Activated CD4-positive, alpha-beta T cell treated with anti-CD3 and anti-CD28 coated beads, Interleukin-2, amount 10 ng/mL, durations not matched to agents 7 days and 5 days (primary cell): Measurements from ENCODE around the gene EXOC6B. TPM values are rescaled to one million over a fixed set of nuclear protein-coding genes. Genes with fewer than 3 reads are reported as not detected.
A peak's percentile ranks its signal among the peaks of the same experiment; 100 is the strongest.

Experiments
- CTCF ChIA-PET: fragments of 350-600 bp; sonication (Branson Sonifier 250); formaldehyde crosslinking; loops from one replicate; lab custom pipeline; 2021; ENCODE audit warnings: antibody characterized with exemption; lab: Charles Lee
- POLR2A ChIA-PET: fragments of 350-600 bp; sonication (Branson Sonifier 250); formaldehyde crosslinking; loops from one replicate; lab custom pipeline; 2021; ENCODE audit warnings: antibody characterized with exemption; lab: Charles Lee
- DNase-seq: peaks from one replicate; pipeline ENCODE4 v3.0.0-alpha.2; 2020
- H3K27ac Mint-ChIP-seq: one replicate; pipeline ENCODE4 v1.8.0; 2021; ENCODE audit warnings: mild to moderate bottlenecking, moderate library complexity, mixed read lengths
- H3K27me3 Mint-ChIP-seq: one replicate; pipeline ENCODE4 v1.8.0; 2021; ENCODE audit warnings: mixed read lengths
- H3K36me3 Mint-ChIP-seq: one replicate; pipeline ENCODE4 v1.8.0; 2021; ENCODE audit warnings: low read depth, mixed read lengths
- H3K4me1 Mint-ChIP-seq: one replicate; pipeline ENCODE4 v1.8.0; 2021; ENCODE audit warnings: mixed read lengths
- H3K4me3 Mint-ChIP-seq: one replicate; pipeline ENCODE4 v1.8.0; 2021; ENCODE audit warnings: mild to moderate bottlenecking, moderate library complexity, mixed read lengths
- H3K9me3 Mint-ChIP-seq: one replicate; pipeline ENCODE4 v1.8.0; 2021; ENCODE audit warnings: mixed read lengths
- total RNA-seq, 2 experiments: library from RNA; stranded (reverse); gene quantifications; one replicate each; pipeline ENCODE4 v1.2.3, GENCODE V29; 2021

The EXOC6B gene
- 10 to 100 TPM; 14.8 to 16.4 TPM for total RNA-seq

GRCh38 chr2:72825257-72826155 lies at the start of gene EXOC6B:
EXOC6B (minus strand) TSS chr2:72826033.
- H3K27ac Mint-ChIP-seq = peak within 1 kb of the TSS; percentile 91
- H3K4me3 Mint-ChIP-seq = peak within 1 kb of the TSS; percentile 84
- peaks cover 57% of the 10 kb centered on the region for H3K4me1 Mint-ChIP-seq
- H3K36me3 Mint-ChIP-seq = peaks cover 6% of the 10 kb centered on the region
- no peaks in the 10 kb centered on the region for H3K9me3 Mint-ChIP-seq
- POLR2A ChIA-PET = no interaction called here
- no peaks in the 10 kb centered on the region for H3K27me3 Mint-ChIP-seq
- DNase-seq = peak; percentile 87
- CTCF ChIA-PET = no interaction called here

- H3K4me1 Mint-ChIP-seq = no peaks in the 10 kb centered on the region
- ChIA-PET POLR2A (no interaction called here), CTCF (interaction anchor here (0.6 kb wide), 1 partner anchor 45 kb away, joined by 5 read pairs; no protein-coding TSS in a partner anchor)
- H3K9me3 Mint-ChIP-seq = peaks cover 3% of the 10 kb centered on the region
- H3K4me3 Mint-ChIP-seq = no peak overlapping the region
- no peak overlapping the region for H3K27ac Mint-ChIP-seq
- H3K27me3 Mint-ChIP-seq = peaks cover 40% of the 10 kb centered on the region
- H3K36me3 Mint-ChIP-seq = no peaks in the 10 kb centered on the region
- DNase-seq = no peak
Measured at GRCh38 chr2:72871880-72872279, 46.0 kb upstream of the EXOC6B start.

- Mint-ChIP-seq H3K4me1 (no peaks in the 10 kb centered on the region), H3K27ac (no peak overlapping the region), H3K4me3 (no peak overlapping the region), H3K36me3 (no peaks in the 10 kb centered on the region), H3K27me3 (peaks cover 39% of the 10 kb centered on the region), H3K9me3 (peaks cover 3% of the 10 kb centered on the region)
- CTCF ChIA-PET = no interaction called here
- no peak for DNase-seq
- POLR2A ChIA-PET = no interaction called here
Measured at GRCh38 chr2:72871060-72871459, 45.2 kb upstream of the EXOC6B start.

GRCh38 chr2:72864500-72864899 lies 38.7 kb upstream of the EXOC6B start:
- H3K27ac Mint-ChIP-seq = no peak overlapping the region
- ChIA-PET POLR2A (no interaction called here), CTCF (interaction anchor here (0.6 to 3.7 kb wide), 4 partner anchors 19 to 99 kb away, joined by 3 to 10 read pairs (median 4); partner anchors contain the start of gene SPR)
- H3K4me3 Mint-ChIP-seq = no peak overlapping the region
- H3K36me3 Mint-ChIP-seq = no peaks in the 10 kb centered on the region
- peaks cover 11% of the 10 kb centered on the region for H3K4me1 Mint-ChIP-seq
- DNase-seq = no peak
- peaks cover 38% of the 10 kb centered on the region for H3K27me3 Mint-ChIP-seq
- H3K9me3 Mint-ChIP-seq = no peaks in the 10 kb centered on the region

GRCh38 chr2:72863046-72863445 lies 37.2 kb upstream of the EXOC6B start:
- peaks cover 11% of the 10 kb centered on the region for H3K4me1 Mint-ChIP-seq
- POLR2A ChIA-PET = interaction anchor here (0.6 kb wide), 1 partner anchor 59 kb away, joined by 3 read pairs; no protein-coding TSS in a partner anchor
- no peaks in the 10 kb centered on the region for H3K36me3 Mint-ChIP-seq
- H3K27me3 Mint-ChIP-seq = peaks cover 35% of the 10 kb centered on the region
- CTCF ChIA-PET = interaction anchor here (0.6 to 3.7 kb wide), 6 partner anchors 12 to 286 kb away, joined by 3 to 10 read pairs (median 3); partner anchors contain the start of gene SPR
- H3K9me3 Mint-ChIP-seq = no peaks in the 10 kb centered on the region
- H3K27ac Mint-ChIP-seq = no peak overlapping the region
- no peak overlapping the region for H3K4me3 Mint-ChIP-seq
- DNase-seq = no peak

GRCh38 chr2:72862239-72862988 lies 36.6 kb upstream of the EXOC6B start:
- Mint-ChIP-seq H3K4me3 (peak overlapping the region; percentile 49), H3K36me3 (no peaks in the 10 kb centered on the region), H3K4me1 (peaks cover 11% of the 10 kb centered on the region), H3K27ac (no peak overlapping the region), H3K27me3 (peaks cover 38% of the 10 kb centered on the region), H3K9me3 (no peaks in the 10 kb centered on the region)
- CTCF ChIA-PET = interaction anchor here (0.6 to 3.7 kb wide), 5 partner anchors 12 to 287 kb away, joined by 3 to 10 read pairs (median 3); partner anchors contain the start of gene SPR
- DNase-seq = peak; percentile 88
- POLR2A ChIA-PET = no interaction called here

GRCh38 chr2:72859831-72860262 lies 34.0 kb upstream of the EXOC6B start:
- Mint-ChIP-seq H3K4me1 (peaks cover 11% of the 10 kb centered on the region), H3K4me3 (no peak overlapping the region), H3K9me3 (no peaks in the 10 kb centered on the region), H3K27me3 (peaks cover 51% of the 10 kb centered on the region), H3K27ac (no peak overlapping the region), H3K36me3 (no peaks in the 10 kb centered on the region)
- CTCF ChIA-PET = interaction anchor here (0.8 kb wide), 1 partner anchor 27 kb away, joined by 3 read pairs; the partner anchor contains the start of gene SPR
- POLR2A ChIA-PET = no interaction called here
- DNase-seq = peak; percentile 73

GRCh38 chr2:72851333-72851732 lies 25.5 kb upstream of the EXOC6B start:
- CTCF ChIA-PET = interaction anchor here (1.7 kb wide), 1 partner anchor 11 kb away, joined by 3 read pairs; no protein-coding TSS in a partner anchor
- DNase-seq = no peak
- Mint-ChIP-seq H3K27me3 (peaks cover 24% of the 10 kb centered on the region), H3K4me3 (no peak overlapping the region), H3K4me1 (no peaks in the 10 kb centered on the region), H3K9me3 (no peaks in the 10 kb centered on the region), H3K27ac (no peak overlapping the region), H3K36me3 (no peaks in the 10 kb centered on the region)
- POLR2A ChIA-PET = no interaction called here

GRCh38 chr2:72849138-72849462 lies 23.3 kb upstream of the EXOC6B start:
- Mint-ChIP-seq H3K4me3 (no peak overlapping the region), H3K27me3 (peaks cover 8% of the 10 kb centered on the region), H3K36me3 (no peaks in the 10 kb centered on the region), H3K9me3 (no peaks in the 10 kb centered on the region), H3K27ac (no peak overlapping the region), H3K4me1 (no peaks in the 10 kb centered on the region)
- POLR2A ChIA-PET = no interaction called here
- DNase-seq = no peak
- CTCF ChIA-PET = no interaction called here

- no peaks in the 10 kb centered on the region for H3K9me3 Mint-ChIP-seq
- peaks cover 6% of the 10 kb centered on the region for H3K27me3 Mint-ChIP-seq
- H3K36me3 Mint-ChIP-seq = no peaks in the 10 kb centered on the region
- CTCF ChIA-PET = no interaction called here
- DNase-seq = no peak
- H3K4me1 Mint-ChIP-seq = no peaks in the 10 kb centered on the region
- no peak overlapping the region for H3K27ac Mint-ChIP-seq
- POLR2A ChIA-PET = no interaction called here
- H3K4me3 Mint-ChIP-seq = no peak overlapping the region
Measured at GRCh38 chr2:72848436-72849137, 22.8 kb upstream of the EXOC6B start.

- CTCF ChIA-PET = no interaction called here
- POLR2A ChIA-PET = no interaction called here
- no peaks in the 10 kb centered on the region for H3K9me3 Mint-ChIP-seq
Measured at GRCh38 chr2:72847534-72848315, 21.9 kb upstream of the EXOC6B start.

More at GRCh38 chr2:72847534-72848315, 21.9 kb upstream of the EXOC6B start:
- Mint-ChIP-seq H3K27ac (no peak overlapping the region), H3K27me3 (peaks cover 6% of the 10 kb centered on the region), H3K4me3 (no peak overlapping the region), H3K4me1 (no peaks in the 10 kb centered on the region), H3K36me3 (no peaks in the 10 kb centered on the region)
- no peak for DNase-seq
